HepG2 (cell line): ENCODE results near the gene HMGCR. TPM values are rescaled to one million over a fixed set of nuclear protein-coding genes. Genes with fewer than 3 reads are reported as not detected.

Source experiments
- AFF4 ChIP-seq: sonication (generic); formaldehyde crosslinking; IDR thresholded peaks from 2 replicates; pipeline ENCODE4 v1.4.0; 2020; ENCODE audit warnings: missing genetic modification reagents
- ARNT ChIP-seq: fragments of 450-650 bp; IDR thresholded peaks from 2 replicates; pipeline ENCODE4 v1.6.1; 2017
- CCAR2 ChIP-seq: fragments of 200-400 bp; formaldehyde crosslinking; optimal IDR thresholded peaks from 2 replicates; pipeline ENCODE3; 2018; ENCODE audit warnings: low read depth, mild to moderate bottlenecking, low read length, moderate library complexity
- ESRRA ChIP-seq: sonication (generic); formaldehyde crosslinking; IDR thresholded peaks from 2 replicates; pipeline ENCODE4 v1.5.1; 2020; ENCODE audit warnings: mild to moderate bottlenecking, low read depth, missing genetic modification reagents
- HMG20A ChIP-seq: IDR thresholded peaks from 2 replicates; pipeline ENCODE4 v1.6.1; 2016; ENCODE audit warnings: borderline replicate concordance
- IKZF1 ChIP-seq: fragments of 450-650 bp; IDR thresholded peaks from 2 replicates; pipeline ENCODE4 v1.7.1; 2016
- KMT2A ChIP-seq: sonication (generic); formaldehyde crosslinking; IDR thresholded peaks from 2 replicates; pipeline ENCODE4 v1.4.0; 2020; ENCODE audit warnings: missing genetic modification reagents
- NFE2 ChIP-seq: sonication (generic); formaldehyde crosslinking; IDR thresholded peaks from 2 replicates; pipeline ENCODE4 v1.4.0; 2020; ENCODE audit warnings: missing genetic modification reagents
- NPAS2 ChIP-seq: sonication (generic); formaldehyde crosslinking; IDR thresholded peaks from 2 replicates; pipeline ENCODE4 v1.8.0; 2022; ENCODE audit warnings: mild to moderate bottlenecking, missing genetic modification reagents, borderline replicate concordance
- PHF5A ChIP-seq: IDR thresholded peaks from one replicate; pipeline ENCODE4 v1.6.1; 2018; ENCODE audit warnings: low read depth, missing genetic modification reagents; ENCODE audit not compliant: unreplicated experiment
- SRSF4 ChIP-seq: fragments of 200-400 bp; formaldehyde crosslinking; IDR thresholded peaks from one replicate; pipeline ENCODE4 v1.6.1; 2018; ENCODE audit warnings: mild to moderate bottlenecking, low read depth, low read length, moderate library complexity; ENCODE audit not compliant: poor library complexity, severe bottlenecking
- TFE3 ChIP-seq: IDR thresholded peaks from 2 replicates; pipeline ENCODE4 v1.6.1; 2016
- TSC22D2 ChIP-seq: sonication (generic); formaldehyde crosslinking; IDR thresholded peaks from 2 replicates; pipeline ENCODE4 v1.5.1; 2020; ENCODE audit warnings: missing genetic modification reagents, mild to moderate bottlenecking, borderline replicate concordance
- WIZ ChIP-seq: sonication (generic); formaldehyde crosslinking; IDR thresholded peaks from 2 replicates; pipeline ENCODE4 v1.5.1; 2020; ENCODE audit warnings: mild to moderate bottlenecking, missing genetic modification reagents
- YY1 ChIP-seq: IDR thresholded peaks from 2 replicates; pipeline ENCODE4 v1.6.1; 2011; ENCODE audit warnings: low read length, low read depth, moderate library complexity, mild to moderate bottlenecking; ENCODE audit not compliant: insufficient read depth, insufficient replicate concordance
- ZNF124 ChIP-seq: sonication (generic); formaldehyde crosslinking; IDR thresholded peaks from 2 replicates; pipeline ENCODE4 v1.4.0; 2020; ENCODE audit warnings: missing genetic modification reagents
- ZNF136 ChIP-seq: sonication (generic); formaldehyde crosslinking; IDR thresholded peaks from 2 replicates; pipeline ENCODE4 v1.8.1; 2022; ENCODE audit warnings: low read depth, mild to moderate bottlenecking, moderate library complexity, missing genetic modification reagents
- ZNF264 ChIP-seq: sonication (generic); formaldehyde crosslinking; IDR thresholded peaks from 2 replicates; pipeline ENCODE4 v1.4.0; 2020; ENCODE audit warnings: missing genetic modification reagents
- ZNF598 ChIP-seq: sonication (generic); formaldehyde crosslinking; IDR thresholded peaks from 2 replicates; pipeline ENCODE4 v1.5.1; 2020; ENCODE audit warnings: mild to moderate bottlenecking, missing genetic modification reagents, borderline replicate concordance
- ZNF703 ChIP-seq: sonication (generic); formaldehyde crosslinking; IDR thresholded peaks from 2 replicates; pipeline ENCODE4 v1.5.1; 2020; ENCODE audit warnings: missing genetic modification reagents, mild to moderate bottlenecking, moderate library complexity, borderline replicate concordance
- polyA plus RNA-seq, 8 experiments: library from polyadenylated mRNA; depleted of rRNA in 3 of 8; stranded (reverse) in 7 of 8; unstranded in 1 of 8; fragments of >200 nt; fragmentation: Illumina TruSeq in 4 of 8; extraction: Trizol in 4 of 8; gene quantifications; 2 replicates each; pipeline versions ENCODE4 v1.2.1 to v1.2.3, GENCODE V29; 2011 to 2016; ENCODE audit warnings: low read depth in 4 of 8, missing spikeins in 1 of 8, mixed read lengths in 1 of 8; ENCODE audit not compliant: insufficient read depth in 1 of 8
- total RNA-seq, 5 experiments: library from RNA; depleted of rRNA; stranded (reverse); fragments of >200 nt; fragmentation: Illumina TruSeq; extraction: Trizol; gene quantifications; 2 replicates each; pipeline ENCODE4 v1.2.3, GENCODE V29; 2016; ENCODE audit warnings: low read depth in 1 of 5
- TF ChIP-seq, protein P1 (sequence below): conservative IDR thresholded peaks from 2 replicates; pipeline ENCODE4 v1.6.1; 2018; ENCODE audit warnings: missing genetic modification reagents
- TF ChIP-seq, protein P2 (sequence below): sonication (generic); formaldehyde crosslinking; IDR thresholded peaks from 2 replicates; pipeline ENCODE4 v1.4.0; 2020; ENCODE audit warnings: missing genetic modification reagents, mild to moderate bottlenecking, borderline replicate concordance

Gene HMGCR
- total and polyA plus RNA-seq, 2 of the 13 experiments (the other 11 are each of a cell fraction or from before 2014, with no cell fraction given) = 43.0 to 144 TPM

DNA sequence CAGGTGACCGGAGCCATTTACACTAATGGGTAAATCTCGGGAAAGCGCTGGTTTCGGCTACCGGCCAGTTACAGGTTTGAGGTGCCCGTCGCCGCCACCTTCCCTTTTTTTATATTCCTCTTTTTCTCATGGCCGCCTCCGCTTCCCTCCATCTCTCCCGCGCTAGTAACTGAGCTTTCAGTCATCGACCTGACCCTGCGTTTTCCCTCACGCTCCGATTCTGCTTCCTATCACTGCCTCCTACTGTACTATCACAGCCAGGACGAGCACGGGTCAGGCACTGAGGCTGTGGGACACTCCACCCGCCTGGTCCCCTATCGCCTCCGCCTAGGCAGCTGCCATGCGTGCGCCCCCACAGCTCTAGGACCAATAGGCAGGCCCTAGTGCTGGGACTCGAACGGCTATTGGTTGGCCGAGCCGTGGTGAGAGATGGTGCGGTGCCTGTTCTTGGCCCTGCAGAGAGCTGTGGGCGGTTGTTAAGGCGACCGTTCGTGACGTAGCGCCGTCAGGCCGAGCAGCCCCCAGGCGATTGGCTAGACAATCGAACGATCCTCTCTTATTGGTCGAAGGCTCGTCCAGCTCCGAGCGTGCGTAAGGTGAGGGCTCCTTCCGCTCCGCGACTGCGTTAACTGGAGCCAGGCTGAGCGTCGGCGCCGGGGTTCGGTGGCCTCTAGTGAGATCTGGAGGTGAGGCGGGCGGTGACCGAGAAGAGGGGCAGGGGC, at the start of gene HMGCR (continued):
- TF ChIP-seq NPAS2 (CRISPR knock-in tag) = no peak
- TF ChIP-seq ZNF598 (CRISPR knock-in tag) = peak; percentile 41; the same call in 1 of the 2 replicates
- no peak for TF ChIP-seq TSC22D2 (CRISPR knock-in tag)
- peak; percentile 59; the same call in 1 of the 2 replicates for TF ChIP-seq ZNF124 (CRISPR knock-in tag)
- no peak; the same call in 1 of the 2 replicates for TF ChIP-seq WIZ (CRISPR knock-in tag)
- TF ChIP-seq, protein P1, sequence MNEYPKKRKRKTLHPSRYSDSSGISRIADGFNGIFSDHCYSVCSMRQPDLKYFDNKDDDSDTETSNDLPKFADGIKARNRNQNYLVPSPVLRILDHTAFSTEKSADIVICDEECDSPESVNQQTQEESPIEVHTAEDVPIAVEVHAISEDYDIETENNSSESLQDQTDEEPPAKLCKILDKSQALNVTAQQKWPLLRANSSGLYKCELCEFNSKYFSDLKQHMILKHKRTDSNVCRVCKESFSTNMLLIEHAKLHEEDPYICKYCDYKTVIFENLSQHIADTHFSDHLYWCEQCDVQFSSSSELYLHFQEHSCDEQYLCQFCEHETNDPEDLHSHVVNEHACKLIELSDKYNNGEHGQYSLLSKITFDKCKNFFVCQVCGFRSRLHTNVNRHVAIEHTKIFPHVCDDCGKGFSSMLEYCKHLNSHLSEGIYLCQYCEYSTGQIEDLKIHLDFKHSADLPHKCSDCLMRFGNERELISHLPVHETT (CRISPR knock-in tag) = no peak
- no peak; the same call in 1 of the 2 replicates for TF ChIP-seq ZNF136 (CRISPR knock-in tag)
- no peak; the same call in 1 of the 2 replicates for TF ChIP-seq HMG20A (CRISPR knock-in tag)
- TF ChIP-seq KMT2A = peak; percentile 64
- TF ChIP-seq AFF4 (CRISPR knock-in tag) = no peak
- TF ChIP-seq, protein P2, sequence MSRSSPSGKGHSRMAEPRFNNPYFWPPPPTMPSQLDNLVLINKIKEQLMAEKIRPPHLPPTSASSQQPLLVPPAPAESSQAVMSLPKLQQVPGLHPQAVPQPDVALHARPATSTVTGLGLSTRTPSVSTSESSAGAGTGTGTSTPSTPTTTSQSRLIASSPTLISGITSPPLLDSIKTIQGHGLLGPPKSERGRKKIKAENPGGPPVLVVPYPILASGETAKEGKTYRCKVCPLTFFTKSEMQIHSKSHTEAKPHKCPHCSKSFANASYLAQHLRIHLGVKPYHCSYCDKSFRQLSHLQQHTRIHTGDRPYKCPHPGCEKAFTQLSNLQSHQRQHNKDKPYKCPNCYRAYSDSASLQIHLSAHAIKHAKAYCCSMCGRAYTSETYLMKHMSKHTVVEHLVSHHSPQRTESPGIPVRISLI = no peak; the same call in 1 of the 2 replicates
- peak; percentile 74 for TF ChIP-seq ZNF264
- TF ChIP-seq ESRRA (CRISPR knock-in tag) = peak; percentile 60
- no peak for TF ChIP-seq CCAR2
- no peak for TF ChIP-seq ARNT
- no peak for TF ChIP-seq SRSF4
- TF ChIP-seq IKZF1 = no peak
- peak; percentile 56; the same call in 1 of the 2 replicates for TF ChIP-seq TFE3 (CRISPR knock-in tag)
- peak; percentile 19 for TF ChIP-seq PHF5A (CRISPR knock-in tag)
- no peak for TF ChIP-seq ZNF703 (CRISPR knock-in tag)
- TF ChIP-seq YY1 = peak; percentile 79
- TF ChIP-seq NFE2 (CRISPR knock-in tag) = peak; percentile 5; the same call in 1 of the 2 replicates
